Measurements from ENCODE around the gene METTL25.

METTL25 gene

DNA sequence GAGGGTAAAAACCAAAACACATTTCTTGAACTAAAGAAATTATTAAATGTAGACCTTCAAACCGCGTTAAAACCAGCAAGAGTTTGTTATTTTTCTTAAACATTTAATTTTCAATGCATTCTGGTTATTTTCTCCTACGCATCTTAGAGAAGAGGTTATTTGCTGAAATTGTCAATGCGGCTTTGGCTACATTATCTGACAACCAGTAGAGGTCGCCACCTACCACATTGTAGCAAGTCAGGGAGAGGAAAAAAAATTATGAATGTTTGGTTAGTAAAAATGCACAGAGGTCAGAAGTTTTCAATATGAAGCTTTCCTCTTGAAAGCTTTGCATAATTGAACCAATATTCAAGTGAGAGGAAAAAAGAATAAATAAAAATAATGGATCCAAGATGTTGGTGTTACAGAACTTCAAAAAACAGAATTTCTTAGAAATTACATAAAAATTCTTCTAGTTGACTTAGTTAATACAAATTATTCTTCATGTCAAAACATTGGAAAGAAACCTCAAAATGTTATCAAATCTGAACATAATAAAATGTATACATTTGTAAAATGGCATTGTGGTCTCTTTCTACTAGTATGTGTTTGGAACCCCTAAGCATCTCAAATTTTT is 168.9 kb downstream of the METTL25 start:
- DNase-seq (ENCODE audit: low spot score) = no peak
